GM12878 (cell line): ENCODE data around the gene CALD1. TPM values are rescaled to one million over a fixed set of nuclear protein-coding genes. Genes with fewer than 3 reads are reported as not detected.
A peak's percentile ranks its signal among the peaks of the same experiment; 100 is the strongest.

Experiments used
- ATAC-seq: fragments of 200-7000 bp; cut with Tn5 transposase; 3 replicates; pipeline ENCODE4 v1.9.1; 2020; ENCODE audit warnings: mild to moderate bottlenecking, moderate library complexity
- BruUV-seq: library from RNA; stranded (reverse); fragments of 400-500 nt; replicated peaks from 2 replicates; lab custom pipeline; 2021; lab: Mats Ljungman, UMichigan
- CTCF ChIA-PET: fragments of 300-600 bp; sonication (Branson Sonifier 250); formaldehyde crosslinking; extraction: SDS; loops from one replicate; lab custom pipeline; 2021; ENCODE audit warnings: inconsistent platforms; lab: Yijun Ruan, JAX
- POLR2A ChIA-PET: fragments of 350-600 bp; formaldehyde crosslinking; extraction: SDS; loops from one replicate; lab custom pipeline; 2021; ENCODE audit warnings: inconsistent platforms; lab: Charles Lee
- RAD21 ChIA-PET: fragments of 300-600 bp; sonication (Branson Sonifier 250); formaldehyde crosslinking; loops from one replicate; lab custom pipeline; 2023; ENCODE audit warnings: antibody characterized with exemption; ENCODE audit not compliant: unreplicated experiment; lab: Charles Lee
- SMC1A ChIA-PET: fragments of 300-600 bp; sonication (Branson Sonifier 250); formaldehyde crosslinking; loops from one replicate; lab custom pipeline; 2023; ENCODE audit not compliant: unreplicated experiment, uncharacterized antibody; lab: Charles Lee
- DNase-seq: peaks from one replicate; pipeline ENCODE4 v3.0.0-alpha.2; 2011; ENCODE audit warnings: low read depth, low spot score
- FAIRE-seq: peaks from 3 replicates; lab custom pipeline; 2011; peaks lifted over from hg19 to GRCh38; lab: Jason Lieb, UNC
- H2AFZ ChIP-seq: 2 replicates; pipeline ENCODE4 v1.6.0; 2011; ENCODE audit warnings: low read depth, low read length, control low read depth; ENCODE audit not compliant: control insufficient read depth
- H3K27ac ChIP-seq: 2 replicates; pipeline ENCODE4 v1.5.1; 2011; ENCODE audit warnings: control low read depth; ENCODE audit not compliant: control insufficient read depth, insufficient read depth
- H3K27me3 ChIP-seq, 2 experiments: replicated peaks in 1 of 2; 2 replicates each; pipeline versions ENCODE4 v1.6.0 to v1.6.1; 2011; ENCODE audit warnings: low read length in 1 of 2; ENCODE audit not compliant: control insufficient read depth in 2 of 2, insufficient read depth in 2 of 2
- H3K36me3 ChIP-seq, 2 experiments: 2 replicates each; pipeline ENCODE4 v1.5.1; 2011; ENCODE audit warnings: low read length in 1 of 2; ENCODE audit not compliant: control insufficient read depth in 2 of 2, insufficient read depth in 2 of 2
- H3K4me1 ChIP-seq: 2 replicates; pipeline ENCODE4 v1.6.1; 2011; ENCODE audit warnings: mild to moderate bottlenecking, low read length, moderate library complexity, mixed read lengths; ENCODE audit not compliant: control insufficient read depth, insufficient read depth
- H3K4me2 ChIP-seq: 2 replicates; pipeline ENCODE4 v1.6.0; 2011; ENCODE audit warnings: control low read depth; ENCODE audit not compliant: control insufficient read depth, insufficient read depth
- H3K4me3 ChIP-seq: fragments of 200-600 bp; sonication (generic); 2 replicates; pipeline ENCODE4 v1.5.1; 2016
- H3K79me2 ChIP-seq: 2 replicates; pipeline ENCODE4 v1.6.0; 2011; ENCODE audit warnings: low read length; ENCODE audit not compliant: control insufficient read depth, insufficient read depth
- H3K9ac ChIP-seq: 2 replicates; pipeline ENCODE4 v1.8.0; 2011; ENCODE audit warnings: low read length, control low read depth, mixed read lengths; ENCODE audit not compliant: control insufficient read depth, insufficient read depth
- H3K9me3 ChIP-seq: replicated peaks from 3 replicates; pipeline ENCODE4 v1.5.1; 2011; ENCODE audit warnings: mild to moderate bottlenecking, low read length; ENCODE audit not compliant: control insufficient read depth, insufficient read depth
- H4K20me1 ChIP-seq: 2 replicates; pipeline ENCODE4 v1.6.0; 2011; ENCODE audit not compliant: control insufficient read depth, insufficient read depth
- ATF7 ChIP-seq: fragments of 450-650 bp; IDR thresholded peaks from 2 replicates; pipeline ENCODE4 v1.6.1; 2016; ENCODE audit warnings: low read depth, mild to moderate bottlenecking
- EP300 ChIP-seq, 2 experiments: fragments of 150-350 bp in 1 of 2; IDR thresholded peaks; 2 replicates each; pipeline ENCODE4 v1.6.1; 2011 to 2012; ENCODE audit warnings: low read depth in 2 of 2, low read length in 2 of 2, borderline replicate concordance in 1 of 2, improper control_type of control experiment in 1 of 2, inconsistent platforms in 1 of 2; ENCODE audit not compliant: control insufficient read depth in 1 of 2
- ESRRA ChIP-seq: IDR thresholded peaks from 2 replicates; pipeline ENCODE4 v1.6.1; 2012; ENCODE audit warnings: mild to moderate bottlenecking, low read length, improper control_type of control experiment
- MLLT1 ChIP-seq: fragments of 450-650 bp; IDR thresholded peaks from 2 replicates; pipeline ENCODE4 v1.6.1; 2016; ENCODE audit warnings: mild to moderate bottlenecking
- MTA2 ChIP-seq: fragments of 450-650 bp; IDR thresholded peaks from 2 replicates; pipeline ENCODE4 v1.6.1; 2016; ENCODE audit warnings: low read depth, mild to moderate bottlenecking, moderate library complexity
- TCF7 ChIP-seq: IDR thresholded peaks from 2 replicates; pipeline ENCODE4 v1.6.1; 2014; ENCODE audit warnings: antibody characterized with exemption, borderline replicate concordance
- whole genome bisulfite sequencing: methylation state at CpG from one replicate; pipeline ENCODE4 v1.1.6; 2016; ENCODE audit warnings: low lambda C conversion rate; ENCODE audit not compliant: insufficient replicate concordance, insufficient coverage; ENCODE audit errors: missing lambda C conversion rate; 5-methylcytosine and 5-hydroxymethylcytosine counted together
- in situ Hi-C: fragments of 300-500 bp; cut with MboI; formaldehyde crosslinking; loops from 9 replicates; pipeline ENCODE4 v1.14.3; 2018; ENCODE audit warnings: mixed read lengths
- intact Hi-C: fragments of 100-400 bp; cut with micrococcal nuclease; formaldehyde crosslinking; loops from one replicate; pipeline ENCODE4 v1.14.2; 2022; ENCODE audit not compliant: unreplicated experiment
- polyA plus RNA-seq, 11 experiments: library from polyadenylated mRNA; depleted of rRNA in 4 of 11; unstranded in 6 of 11; stranded (reverse) in 5 of 11; fragments of >200 nt; fragmentation: Nextera tagmentation in 4 of 11; fragmentation: Illumina TruSeq in 1 of 11; extraction: Ambion mirVana in 4 of 11; extraction: Trizol in 1 of 11; gene quantifications; 1 replicate in 1 of 11; 2 replicates in 10 of 11; pipeline versions ENCODE4 v1.2.1 to v1.2.3, GENCODE V29; 2011 to 2016; ENCODE audit warnings: inconsistent platforms in 2 of 11, missing spikeins in 2 of 11, low read depth in 1 of 11
- total RNA-seq, 4 experiments: library from RNA; depleted of rRNA in 3 of 4; stranded (reverse); fragments of >200 nt in 3 of 4; fragmentation: Illumina TruSeq in 1 of 4; extraction: Trizol in 1 of 4; gene quantifications; 2 replicates each; pipeline versions ENCODE4 v1.2.1 to v1.2.3, GENCODE V29; 2013 to 2021

The CALD1 gene
- total and polyA plus RNA-seq, 10 of the 15 experiments (the other 5 are each of a cell fraction or from before 2014, with no cell fraction given): 0.03 to 1.3 (median 0.22) TPM

- no peak for TF ChIP-seq ESRRA
These were observed 162.5 kb downstream of the CALD1 start (continued) for GRCh38 chr7:134941952-134942351.

- in situ Hi-C loops: no loop called here
- RAD21 ChIA-PET: interaction anchor here (0.6 to 6.4 kb wide), 42 partner anchors 8 to 510 kb away, joined by 3 to 112 read pairs (median 4); partner anchors contain the start of genes AGBL3, CYREN and TMEM140
- DNase-seq: no peak
- SMC1A ChIA-PET: interaction anchor here (0.6 to 4.5 kb wide), 44 partner anchors 8 to 510 kb away, joined by 3 to 60 read pairs (median 5); partner anchors contain the start of genes AGBL3, BPGM and CYREN
- no peaks in the 10 kb centered on the region for H3K9me3 ChIP-seq
- 62% methylated on average over 9 of the region's 9 CpGs for WGBS
- no peak overlapping the region for H3K4me3 ChIP-seq
- H3K9ac ChIP-seq: no peak overlapping the region
- BruUV-seq: no TSS peak
- H3K27me3 ChIP-seq: no peaks in the 10 kb centered on the region
- CTCF ChIA-PET: interaction anchor here (0.6 to 9.4 kb wide), 36 partner anchors 9 to 510 kb away, joined by 3 to 168 read pairs (median 5); partner anchors contain the start of genes AGBL3 and CYREN
- H3K4me2 ChIP-seq: no peak overlapping the region
- peak in 1 of 2 experiments; percentile 16; a peak in 1 of 4 replicates for TF ChIP-seq EP300 (IDR thresholded peaks at IDR 0.05; ENCODE audit: borderline replicate concordance in 1 of 2, control insufficient read depth in 1 of 2, low read depth in 2 of 2, low read length in 2 of 2)
- TF ChIP-seq MLLT1: 0 out of 2 replicates have a peak, but pooled peaks have one; percentile 25
- TF ChIP-seq TCF7: no peak
- peak; percentile 35; the same call in 1 of the 2 replicates for TF ChIP-seq MTA2
- peak; percentile 20; the same call in 1 of the 2 replicates for TF ChIP-seq ATF7
- H4K20me1 ChIP-seq: no peaks in the 10 kb centered on the region
- no peak overlapping the region for H2AFZ ChIP-seq
- no peaks in the 10 kb centered on the region for H3K79me2 ChIP-seq
- ATAC-seq: peak; percentile 29; the same call in 2 of the 3 replicates
- no peak for FAIRE-seq
- H3K27ac ChIP-seq: no peak overlapping the region
- POLR2A ChIA-PET: interaction anchor here (0.6 to 1.3 kb wide), 7 partner anchors 9 to 536 kb away, joined by 3 to 6 read pairs (median 4); partner anchors contain the start of gene AGBL3
- no peaks in the 10 kb centered on the region for H3K36me3 ChIP-seq
- H3K4me1 ChIP-seq: no peaks in the 10 kb centered on the region
- intact Hi-C loops: loop anchor here (1.0 to 10.0 kb wide), 5 partner anchors 61 to 428 kb away; no protein-coding TSS in a partner anchor
These were observed 163.4 kb downstream of the CALD1 start for GRCh38 chr7:134942690-134943466.
